Measurements from ENCODE around the gene OTOG.

DNA sequence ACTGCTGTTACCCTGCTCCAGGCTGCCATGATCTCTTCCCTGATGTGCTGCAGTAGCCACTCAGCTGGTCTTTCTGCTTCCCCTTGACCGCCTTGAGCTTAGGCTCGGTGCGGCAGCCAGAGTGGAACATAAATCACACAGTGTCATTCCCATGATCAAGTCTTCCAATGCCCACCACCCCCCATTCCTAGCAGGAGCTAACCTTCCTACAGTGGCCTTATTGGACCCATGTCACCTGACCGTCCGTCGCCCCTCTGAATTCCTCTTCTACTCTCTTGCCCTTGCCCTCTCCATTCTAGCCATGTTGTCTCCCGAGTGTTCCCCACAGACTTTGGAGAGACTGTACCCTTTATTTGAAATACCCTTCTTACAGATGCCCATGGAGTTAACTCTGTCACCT, 43.4 kb downstream of the OTOG start:
- TF ChIP-seq, protein P1, sequence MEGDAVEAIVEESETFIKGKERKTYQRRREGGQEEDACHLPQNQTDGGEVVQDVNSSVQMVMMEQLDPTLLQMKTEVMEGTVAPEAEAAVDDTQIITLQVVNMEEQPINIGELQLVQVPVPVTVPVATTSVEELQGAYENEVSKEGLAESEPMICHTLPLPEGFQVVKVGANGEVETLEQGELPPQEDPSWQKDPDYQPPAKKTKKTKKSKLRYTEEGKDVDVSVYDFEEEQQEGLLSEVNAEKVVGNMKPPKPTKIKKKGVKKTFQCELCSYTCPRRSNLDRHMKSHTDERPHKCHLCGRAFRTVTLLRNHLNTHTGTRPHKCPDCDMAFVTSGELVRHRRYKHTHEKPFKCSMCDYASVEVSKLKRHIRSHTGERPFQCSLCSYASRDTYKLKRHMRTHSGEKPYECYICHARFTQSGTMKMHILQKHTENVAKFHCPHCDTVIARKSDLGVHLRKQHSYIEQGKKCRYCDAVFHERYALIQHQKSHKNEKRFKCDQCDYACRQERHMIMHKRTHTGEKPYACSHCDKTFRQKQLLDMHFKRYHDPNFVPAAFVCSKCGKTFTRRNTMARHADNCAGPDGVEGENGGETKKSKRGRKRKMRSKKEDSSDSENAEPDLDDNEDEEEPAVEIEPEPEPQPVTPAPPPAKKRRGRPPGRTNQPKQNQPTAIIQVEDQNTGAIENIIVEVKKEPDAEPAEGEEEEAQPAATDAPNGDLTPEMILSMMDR (IDR thresholded peaks at IDR 0.05) = no peak
- TF ChIP-seq EZH2 (IDR thresholded peaks at IDR 0.05) = no peak

Measured in neural progenitor cell (in vitro differentiated cells).